ENCODE results near the gene C16orf87.

The C16orf87 gene

GRCh38 chr16:46808997-46809396 is 22.0 kb downstream of the C16orf87 start:
- no peak for TF ChIP-seq CTCF (IDR thresholded peaks at IDR 0.05; ENCODE audit: extremely low read depth, missing control alignments)
- DNase-seq (ENCODE audit: low spot score): no peak

- DNase-seq (ENCODE audit: low spot score): no peak
- TF ChIP-seq CTCF (IDR thresholded peaks at IDR 0.05; ENCODE audit: extremely low read depth, missing control alignments): no peak
Observed at GRCh38 chr16:46807336-46807735, 23.6 kb downstream of the C16orf87 start.

GRCh38 chr16:46803373-46803772 is 27.6 kb downstream of the C16orf87 start:
- DNase-seq (ENCODE audit: low spot score): no peak
- no peak for TF ChIP-seq CTCF (IDR thresholded peaks at IDR 0.05; ENCODE audit: extremely low read depth, missing control alignments)

- no peak for DNase-seq (ENCODE audit: low spot score)
- no peak for TF ChIP-seq CTCF (IDR thresholded peaks at IDR 0.05; ENCODE audit: extremely low read depth, missing control alignments)
Observed at GRCh38 chr16:46801428-46802049, 29.4 kb downstream of the C16orf87 start.

- no peak for DNase-seq (ENCODE audit: low spot score)
- TF ChIP-seq CTCF (IDR thresholded peaks at IDR 0.05; ENCODE audit: extremely low read depth, missing control alignments): no peak
Observed at GRCh38 chr16:46800494-46800893, 30.5 kb downstream of the C16orf87 start.

- no peak for DNase-seq (ENCODE audit: low spot score)
Observed at GRCh38 chr16:46797501-46797900, 33.5 kb downstream of the C16orf87 start.

GRCh38 chr16:46796764-46797269 is 34.2 kb downstream of the C16orf87 start:
- no peak for DNase-seq (ENCODE audit: low spot score)
- TF ChIP-seq CTCF (IDR thresholded peaks at IDR 0.05; ENCODE audit: extremely low read depth, missing control alignments): no peak

More at GRCh38 chr16:46797501-46797900, 33.5 kb downstream of the C16orf87 start:
- no peak for TF ChIP-seq CTCF (IDR thresholded peaks at IDR 0.05; ENCODE audit: extremely low read depth, missing control alignments)
